PC-3 (cell line): ENCODE data around the gene MRPL46. TPM values are rescaled to one million over a fixed set of nuclear protein-coding genes. Genes with fewer than 3 reads are reported as not detected.

ENCODE experiments used
- ATAC-seq: fragments of 200-7000 bp; cut with Tn5 transposase; 2 replicates; pipeline ENCODE4 v1.9.1; 2020; ENCODE audit warnings: mild to moderate bottlenecking, moderate library complexity
- BruUV-seq: library from RNA; stranded (reverse); fragments of 400-500 nt; replicated peaks from 2 replicates; lab custom pipeline; 2021; lab: Mats Ljungman, UMichigan
- CTCF ChIA-PET: fragments of 300-600 bp; sonication (Branson Sonifier 250); formaldehyde crosslinking; loops from one replicate; lab custom pipeline; 2022; ENCODE audit warnings: antibody characterized with exemption; lab: Charles Lee
- POLR2A ChIA-PET: fragments of 300-600 bp; sonication (Branson Sonifier 250); formaldehyde crosslinking; loops from one replicate; lab custom pipeline; 2022; ENCODE audit warnings: antibody characterized with exemption; ENCODE audit not compliant: unreplicated experiment; lab: Charles Lee
- DNase-seq: peaks from one replicate; pipeline ENCODE4 v3.0.0-alpha.2; 2015
- H2AFZ ChIP-seq: fragments of 300-600 bp; sonication (generic); 2 replicates; pipeline ENCODE4 v1.6.0; 2016; ENCODE audit warnings: antibody characterized with exemption, low read length
- H3F3A ChIP-seq: fragments of 300-600 bp; sonication (generic); one replicate; pipeline ENCODE4 v1.6.0; 2017; ENCODE audit warnings: antibody characterized with exemption, low read length, control low read depth, mild to moderate bottlenecking; ENCODE audit not compliant: unreplicated experiment
- H3K27ac ChIP-seq: fragments of 300-600 bp; sonication (generic); 2 replicates; pipeline ENCODE4 v1.5.1; 2016; ENCODE audit warnings: mild to moderate bottlenecking, low read length
- H3K27me3 ChIP-seq: fragments of 300-600 bp; sonication (generic); 2 replicates; pipeline ENCODE4 v1.6.1; 2016; ENCODE audit warnings: low read length, mixed read lengths
- H3K36me3 ChIP-seq: fragments of 300-600 bp; sonication (generic); 2 replicates; pipeline ENCODE4 v1.6.1; 2016; ENCODE audit warnings: low read depth, mixed run types, low read length, mixed read lengths
- H3K4me1 ChIP-seq: fragments of 300-600 bp; sonication (generic); 2 replicates; pipeline ENCODE4 v1.5.1; 2016; ENCODE audit warnings: low read length; ENCODE audit not compliant: insufficient read depth
- H3K4me2 ChIP-seq: fragments of 300-600 bp; sonication (generic); 2 replicates; pipeline ENCODE4 v1.6.0; 2016; ENCODE audit warnings: low read length
- H3K4me3 ChIP-seq: fragments of 300-600 bp; sonication (generic); 2 replicates; pipeline ENCODE4 v1.5.1; 2016; ENCODE audit warnings: mild to moderate bottlenecking, low read length, mixed read lengths
- H3K79me2 ChIP-seq: fragments of 300-600 bp; sonication (generic); 2 replicates; pipeline ENCODE4 v1.6.1; 2017; ENCODE audit warnings: low read length, mixed read lengths
- H3K9ac ChIP-seq: fragments of 300-600 bp; sonication (generic); 2 replicates; pipeline ENCODE4 v1.6.0; 2016; ENCODE audit warnings: mild to moderate bottlenecking, low read length
- H3K9me2 ChIP-seq: fragments of 300-600 bp; sonication (generic); replicated peaks from 2 replicates; pipeline ENCODE4 v1.6.1; 2016; ENCODE audit warnings: mixed run types, low read length, mixed read lengths
- H3K9me3 ChIP-seq: fragments of 300-600 bp; sonication (generic); 2 replicates; pipeline ENCODE4 v1.6.1; 2016; ENCODE audit warnings: low read length, mixed read lengths
- H4K20me1 ChIP-seq: fragments of 300-600 bp; sonication (generic); 2 replicates; pipeline ENCODE4 v1.6.1; 2016; ENCODE audit warnings: low read length, mixed read lengths
- CTCF ChIP-seq: fragments of 300-600 bp; sonication (generic); conservative IDR thresholded peaks from 2 replicates; pipeline ENCODE4 v1.5.1; 2017; ENCODE audit warnings: antibody characterized with exemption, low read depth, mild to moderate bottlenecking, low read length
- EZH2 ChIP-seq: fragments of 300-600 bp; sonication (generic); IDR thresholded peaks from one replicate; pipeline ENCODE4 v1.6.1; 2017; ENCODE audit warnings: antibody characterized with exemption, mild to moderate bottlenecking, low read length; ENCODE audit not compliant: unreplicated experiment
- EZH2phosphoT487 ChIP-seq: fragments of 300-600 bp; sonication (generic); IDR thresholded peaks from 2 replicates; pipeline ENCODE4 v1.6.1; 2018; ENCODE audit warnings: mild to moderate bottlenecking, antibody characterized with exemption, low read length, borderline replicate concordance
- intact Hi-C: fragments of 100-400 bp; cut with micrococcal nuclease; formaldehyde crosslinking; loops from 2 replicates; pipeline ENCODE4 v1.9.0; 2023
- total RNA-seq: library from RNA; depleted of rRNA; stranded (reverse); fragments of >200 nt; gene quantifications from 2 replicates; pipeline ENCODE4 v1.2.3, GENCODE V29; 2014

Gene MRPL46
- total RNA-seq, 1 experiment from 2014 or later, result 33.9 TPM

- no peaks in the 10 kb centered on the region for H4K20me1 ChIP-seq
- no peak overlapping the region for H3K27ac ChIP-seq
- no peak for ATAC-seq
- H3K79me2 ChIP-seq, result no peaks in the 10 kb centered on the region
- peaks cover 8% of the 10 kb centered on the region for H3K4me1 ChIP-seq
- DNase-seq, result no peak
- H3F3A ChIP-seq, result no peaks in the 10 kb centered on the region
- H3K4me3 ChIP-seq, result no peak overlapping the region
- POLR2A ChIA-PET, result no interaction called here
- H2AFZ ChIP-seq, result no peak overlapping the region
- no peaks in the 10 kb centered on the region for H3K36me3 ChIP-seq
- no peaks in the 10 kb centered on the region for H3K27me3 ChIP-seq
- H3K9me3 ChIP-seq, result no peaks in the 10 kb centered on the region
- H3K9ac ChIP-seq, result no peak overlapping the region
- TF ChIP-seq EZH2phosphoT487 (no peak), EZH2 (no peak), CTCF (no peak)
- BruUV-seq, result no TSS peak
- H3K4me2 ChIP-seq, result no peak overlapping the region
- intact Hi-C loops, result no loop called here
- CTCF ChIA-PET, result no interaction called here
- no peaks in the 10 kb centered on the region for H3K9me2 ChIP-seq
These were observed 22.8 kb upstream of the MRPL46 start for GRCh38 chr15:88490036-88490435.

DNA sequence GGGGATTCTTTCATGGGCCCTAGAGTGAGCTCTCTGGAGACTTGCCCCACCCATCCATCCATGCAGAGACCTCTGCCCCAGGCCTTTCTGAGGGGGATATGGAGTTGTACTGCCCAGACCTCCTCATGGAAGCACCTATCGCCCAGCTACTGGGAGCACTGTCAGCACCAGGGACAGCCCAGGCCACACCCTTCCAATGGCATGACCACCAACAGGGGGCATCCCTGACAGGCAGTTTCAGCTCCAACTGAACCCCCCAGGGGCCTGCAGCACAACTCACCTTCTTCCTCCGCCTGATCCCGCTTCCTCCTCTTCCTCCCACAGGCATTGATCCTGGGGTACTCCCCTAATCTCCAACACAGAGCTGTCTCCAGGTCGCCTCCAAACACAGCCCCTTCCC lies 22.1 kb upstream of the MRPL46 start:
- Histone ChIP-seq H3K4me2 (no peak overlapping the region), H3K9me3 (no peaks in the 10 kb centered on the region), H3K4me1 (peaks cover 8% of the 10 kb centered on the region), H3K9ac (no peak overlapping the region), H4K20me1 (no peaks in the 10 kb centered on the region), H3K9me2 (no peaks in the 10 kb centered on the region), H3K27me3 (no peaks in the 10 kb centered on the region), H2AFZ (no peak overlapping the region), H3K4me3 (no peak overlapping the region), H3K79me2 (no peaks in the 10 kb centered on the region), H3K36me3 (no peaks in the 10 kb centered on the region), H3F3A (no peaks in the 10 kb centered on the region), H3K27ac (no peak overlapping the region)
- ATAC-seq (no peak), DNase-seq (no peak)
- no peak for TF ChIP-seq EZH2
- no peak for TF ChIP-seq EZH2phosphoT487
- TF ChIP-seq CTCF, result 0 out of 2 replicates have a peak, but pooled peaks have one; percentile 13
- POLR2A ChIA-PET, result no interaction called here
- CTCF ChIA-PET, result no interaction called here
- intact Hi-C loops, result no loop called here
- BruUV-seq, result no TSS peak

GRCh38 chr15:88487796-88488523 lies 20.8 kb upstream of the MRPL46 start:
- Histone ChIP-seq H3K4me1 (peaks cover 8% of the 10 kb centered on the region), H3K9me3 (no peaks in the 10 kb centered on the region), H3K4me3 (no peak overlapping the region), H3K79me2 (no peaks in the 10 kb centered on the region), H3K36me3 (no peaks in the 10 kb centered on the region), H3F3A (no peaks in the 10 kb centered on the region), H3K9ac (no peak overlapping the region), H4K20me1 (no peaks in the 10 kb centered on the region), H3K27ac (no peak overlapping the region), H3K4me2 (no peak overlapping the region), H2AFZ (no peak overlapping the region), H3K9me2 (no peaks in the 10 kb centered on the region), H3K27me3 (no peaks in the 10 kb centered on the region)
- no peak for ATAC-seq
- ChIA-PET POLR2A (no interaction called here), CTCF (no interaction called here)
- no peak for TF ChIP-seq EZH2
- no peak for TF ChIP-seq CTCF
- no peak for TF ChIP-seq EZH2phosphoT487
- no TSS peak for BruUV-seq
- DNase-seq, result no peak
- intact Hi-C loops, result no loop called here
